Measurements from ENCODE around the gene COL6A2. TPM values are rescaled to one million over a fixed set of nuclear protein-coding genes. Genes with fewer than 3 reads are reported as not detected.

The COL6A2 gene
- 673 and 1,285 TPM in 2 replicates for total RNA-seq

GRCh38 chr21:46097336-46098293, at the start of gene COL6A2:
COL6A2 (plus strand) TSS chr21:46098112.

GRCh38 chr21:46155514-46156377, 57.8 kb downstream of the COL6A2 start, which contains the start of gene FTCD:
FTCD (minus strand) TSS chr21:46155579; CDS start chr21:46155523, 56 bp downstream.

Other genes starting within 250 kb of the COL6A2 start
- 809 and 1,625 TPM in 2 replicates for gene COL6A1, start 116.3 kb upstream of the COL6A2 start, total RNA-seq
- gene FTCD, start 57.5 kb downstream of the COL6A2 start, total RNA-seq, result 0.19 and 0.28 TPM in 2 replicates
- 2.8 and 3.8 TPM in 2 replicates for gene SPATC1L, start 86.3 kb downstream of the COL6A2 start, total RNA-seq
- 41.6 and 58.9 TPM in 2 replicates for gene LSS, start 130.7 kb downstream of the COL6A2 start, total RNA-seq
- 53.3 and 197 TPM in 2 replicates for gene MCM3AP, start 187.5 kb downstream of the COL6A2 start, total RNA-seq
- gene YBEY, start 188.2 kb downstream of the COL6A2 start, total RNA-seq, result 11.1 and 16.3 TPM in 2 replicates
- 2.5 and 6.9 TPM in 2 replicates for gene C21orf58, start 225.8 kb downstream of the COL6A2 start, total RNA-seq
- gene PCNT, start 226.0 kb downstream of the COL6A2 start, total RNA-seq, result 16.6 and 24.5 TPM in 2 replicates

Measured in regular cardiac myocyte (primary cell).